ENCODE results near the gene ACOT7.

ACOT7 gene

DNA sequence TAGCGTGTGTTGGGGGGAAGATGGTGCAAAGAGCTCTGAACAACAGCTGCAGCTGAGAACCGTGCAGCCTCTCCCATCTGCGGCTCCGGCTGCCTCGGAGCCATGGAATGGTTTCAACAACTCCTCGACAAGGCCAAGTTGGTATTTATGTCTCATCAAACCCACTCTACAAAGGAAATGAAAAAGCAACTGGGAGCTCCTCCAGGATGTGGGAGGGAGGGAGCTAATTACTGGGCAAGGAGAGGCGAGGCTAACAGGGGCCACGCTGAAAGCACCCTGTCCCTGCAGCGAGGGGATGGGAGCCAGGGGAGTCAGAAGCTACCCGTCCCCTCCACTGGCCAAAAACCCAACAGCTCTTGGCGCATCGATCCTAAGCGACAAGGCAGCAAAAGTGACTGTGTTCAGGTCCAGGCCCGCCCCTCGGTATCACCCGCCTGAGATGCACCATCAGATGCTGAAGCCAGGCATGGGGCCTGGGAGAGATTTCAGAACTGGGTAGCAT is 63.1 kb downstream of the ACOT7 start:
- in situ Hi-C loops (cut with HindIII; ENCODE audit: low pct_ligation_motif_present, low sequenced_read_pairs) = no loop called here
- TF ChIP-seq, protein P1, sequence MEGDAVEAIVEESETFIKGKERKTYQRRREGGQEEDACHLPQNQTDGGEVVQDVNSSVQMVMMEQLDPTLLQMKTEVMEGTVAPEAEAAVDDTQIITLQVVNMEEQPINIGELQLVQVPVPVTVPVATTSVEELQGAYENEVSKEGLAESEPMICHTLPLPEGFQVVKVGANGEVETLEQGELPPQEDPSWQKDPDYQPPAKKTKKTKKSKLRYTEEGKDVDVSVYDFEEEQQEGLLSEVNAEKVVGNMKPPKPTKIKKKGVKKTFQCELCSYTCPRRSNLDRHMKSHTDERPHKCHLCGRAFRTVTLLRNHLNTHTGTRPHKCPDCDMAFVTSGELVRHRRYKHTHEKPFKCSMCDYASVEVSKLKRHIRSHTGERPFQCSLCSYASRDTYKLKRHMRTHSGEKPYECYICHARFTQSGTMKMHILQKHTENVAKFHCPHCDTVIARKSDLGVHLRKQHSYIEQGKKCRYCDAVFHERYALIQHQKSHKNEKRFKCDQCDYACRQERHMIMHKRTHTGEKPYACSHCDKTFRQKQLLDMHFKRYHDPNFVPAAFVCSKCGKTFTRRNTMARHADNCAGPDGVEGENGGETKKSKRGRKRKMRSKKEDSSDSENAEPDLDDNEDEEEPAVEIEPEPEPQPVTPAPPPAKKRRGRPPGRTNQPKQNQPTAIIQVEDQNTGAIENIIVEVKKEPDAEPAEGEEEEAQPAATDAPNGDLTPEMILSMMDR (IDR thresholded peaks at IDR 0.05; ENCODE audit: low read depth, low read length, missing control alignments) = no peak
- no peak overlapping the region for H3K4me3 ChIP-seq (ENCODE audit: low read depth, low read length)
- H3K27me3 ChIP-seq (replicated peaks) = no peaks in the 10 kb centered on the region
- no peak for DNase-seq
- H3K36me3 ChIP-seq (replicated peaks) = peaks cover 7% of the 10 kb centered on the region
- H3K27ac ChIP-seq = no peak overlapping the region

DNA sequence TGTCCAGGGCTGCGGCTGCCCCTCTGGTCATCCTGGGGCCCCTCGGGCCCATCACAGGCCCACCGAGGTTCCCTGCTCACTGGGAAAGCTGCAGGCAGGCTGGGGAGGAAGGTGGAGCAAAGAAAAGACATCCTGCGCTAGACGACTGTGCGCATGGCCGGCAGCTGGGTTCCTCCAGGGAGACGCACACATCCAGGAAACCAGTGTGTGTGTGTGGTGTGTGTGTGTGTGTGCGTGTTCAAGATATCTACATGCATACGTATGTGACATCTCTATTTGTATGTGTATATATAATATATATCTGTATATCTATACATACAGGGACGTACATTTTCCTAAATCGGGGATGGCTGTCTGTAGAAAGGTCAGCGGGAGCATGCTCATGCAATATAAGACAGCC is 63.7 kb downstream of the ACOT7 start:
- TF ChIP-seq, protein P1 (IDR thresholded peaks at IDR 0.05; ENCODE audit: low read depth, low read length, missing control alignments) = no peak
- no peaks in the 10 kb centered on the region for H3K27me3 ChIP-seq (replicated peaks)
- no peak overlapping the region for H3K4me3 ChIP-seq (ENCODE audit: low read depth, low read length)
- peaks cover 7% of the 10 kb centered on the region for H3K36me3 ChIP-seq (replicated peaks)
- no peak for DNase-seq
- H3K27ac ChIP-seq = no peak overlapping the region
- in situ Hi-C loops (cut with HindIII; ENCODE audit: low pct_ligation_motif_present, low sequenced_read_pairs) = no loop called here

DNA sequence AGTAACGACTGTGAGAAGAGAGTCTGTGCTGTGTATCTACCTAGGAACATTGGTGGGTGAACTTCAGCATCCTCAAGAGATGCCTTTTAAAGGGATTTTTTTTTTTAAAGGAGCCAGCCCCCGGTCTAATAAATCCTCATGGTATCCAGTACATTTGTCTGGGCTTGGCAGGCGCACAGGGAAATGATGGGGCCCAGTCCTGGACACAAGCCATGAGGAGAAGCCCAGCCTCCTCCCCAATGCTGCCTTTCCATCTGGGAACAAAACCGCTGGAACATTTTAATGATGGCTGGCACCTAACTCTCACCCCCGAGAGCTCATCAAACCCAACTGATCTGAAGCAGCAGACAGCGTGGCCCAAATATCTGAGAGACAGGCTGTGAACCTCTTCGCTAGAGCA is 64.2 kb downstream of the ACOT7 start:
- Histone ChIP-seq H3K27ac (no peak overlapping the region), H3K27me3 (replicated peaks) (no peaks in the 10 kb centered on the region), H3K4me3 (ENCODE audit: low read depth, low read length) (no peak overlapping the region), H3K36me3 (replicated peaks) (peaks cover 7% of the 10 kb centered on the region)
- TF ChIP-seq, protein P1 (IDR thresholded peaks at IDR 0.05; ENCODE audit: low read depth, low read length, missing control alignments) = no peak
- in situ Hi-C loops (cut with HindIII; ENCODE audit: low pct_ligation_motif_present, low sequenced_read_pairs) = no loop called here
- no peak for DNase-seq

DNA sequence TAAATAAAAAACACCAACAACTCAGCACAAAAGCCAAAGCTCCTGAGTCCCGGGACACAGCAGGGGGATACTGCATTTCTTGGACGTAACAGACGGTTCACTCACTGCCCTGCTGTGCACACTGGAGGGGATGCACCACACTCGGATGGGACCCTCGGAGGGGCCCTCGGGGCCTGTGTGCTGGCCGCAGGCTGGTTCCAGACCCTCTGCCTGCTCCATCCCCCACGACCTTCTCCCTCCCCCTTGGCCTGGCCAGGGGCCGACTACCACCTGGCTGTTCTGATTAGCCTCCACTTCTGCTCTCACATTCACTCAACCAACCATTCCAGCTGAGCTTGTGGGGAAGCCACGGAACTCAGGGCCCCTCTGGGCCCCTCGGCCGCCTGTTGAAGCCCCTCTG is 64.9 kb downstream of the ACOT7 start:
- DNase-seq = no peak
- Histone ChIP-seq H3K36me3 (replicated peaks) (peaks cover 7% of the 10 kb centered on the region), H3K4me3 (ENCODE audit: low read depth, low read length) (no peak overlapping the region), H3K27ac (no peak overlapping the region), H3K27me3 (replicated peaks) (no peaks in the 10 kb centered on the region)
- in situ Hi-C loops (cut with HindIII; ENCODE audit: low pct_ligation_motif_present, low sequenced_read_pairs) = no loop called here
- TF ChIP-seq, protein P1 (IDR thresholded peaks at IDR 0.05; ENCODE audit: low read depth, low read length, missing control alignments) = no peak

GRCh38 chr1:6328091-6328490 is 65.5 kb downstream of the ACOT7 start:
- TF ChIP-seq, protein P1 (IDR thresholded peaks at IDR 0.05; ENCODE audit: low read depth, low read length, missing control alignments) = no peak
- no peak for DNase-seq
- in situ Hi-C loops (cut with HindIII; ENCODE audit: low pct_ligation_motif_present, low sequenced_read_pairs) = no loop called here
- Histone ChIP-seq H3K36me3 (replicated peaks) (peaks cover 7% of the 10 kb centered on the region), H3K27me3 (replicated peaks) (no peaks in the 10 kb centered on the region), H3K4me3 (ENCODE audit: low read depth, low read length) (no peak overlapping the region), H3K27ac (no peak overlapping the region)

- H3K27ac ChIP-seq = no peak overlapping the region
- in situ Hi-C loops (cut with HindIII; ENCODE audit: low pct_ligation_motif_present, low sequenced_read_pairs) = no loop called here
- H3K36me3 ChIP-seq (replicated peaks) = peaks cover 7% of the 10 kb centered on the region
- TF ChIP-seq, protein P1 (IDR thresholded peaks at IDR 0.05; ENCODE audit: low read depth, low read length, missing control alignments) = no peak
- no peak overlapping the region for H3K4me3 ChIP-seq (ENCODE audit: low read depth, low read length)
- no peak for DNase-seq
- no peaks in the 10 kb centered on the region for H3K27me3 ChIP-seq (replicated peaks)
Measured at GRCh38 chr1:6325482-6325881, 68.1 kb downstream of the ACOT7 start.
